HG03442 (cell line): Measurements from ENCODE around the gene VOPP1.
"Not testable (repeated sequence)": the region's sequence is repeated elsewhere in the genome, so short reads cannot be mapped to it uniquely, and the experiment has no call there.

Experiments used
- ATAC-seq: cut with Tn5 transposase; IDR thresholded peaks from one replicate; pipeline ENCODE4 v1.9.1; 2021; ENCODE audit warnings: mild to moderate bottlenecking, moderate library complexity; ENCODE audit not compliant: unreplicated experiment

Gene VOPP1

GRCh38 chr7:55514546-55515265 is 57.6 kb downstream of the VOPP1 start:
- no peak for ATAC-seq

- ATAC-seq: no peak
These were observed 58.4 kb downstream of the VOPP1 start for GRCh38 chr7:55513868-55514267.

- ATAC-seq: no peak
These were observed 59.6 kb downstream of the VOPP1 start for GRCh38 chr7:55512635-55513191.

- ATAC-seq: no peak
These were observed 61.7 kb downstream of the VOPP1 start for GRCh38 chr7:55510621-55511020.

- not testable (repeated sequence) for ATAC-seq
These were observed 62.1 kb downstream of the VOPP1 start for GRCh38 chr7:55510206-55510605.

- peak; percentile 16 for ATAC-seq
These were observed 63.0 kb downstream of the VOPP1 start for GRCh38 chr7:55509322-55509721.

GRCh38 chr7:55508221-55509011 is 63.9 kb downstream of the VOPP1 start:
- peak; percentile 65 for ATAC-seq

GRCh38 chr7:55507743-55508142 is 64.6 kb downstream of the VOPP1 start:
- ATAC-seq: no peak

- ATAC-seq: no peak
These were observed 67.2 kb downstream of the VOPP1 start for GRCh38 chr7:55504967-55505658.

- no peak for ATAC-seq
These were observed 68.0 kb downstream of the VOPP1 start for GRCh38 chr7:55504093-55504859.

- no peak for ATAC-seq
These were observed 69.4 kb downstream of the VOPP1 start for GRCh38 chr7:55502858-55503440.

- no peak for ATAC-seq
These were observed 70.0 kb downstream of the VOPP1 start for GRCh38 chr7:55502124-55502857.

GRCh38 chr7:55501611-55502010 is 70.7 kb downstream of the VOPP1 start:
- ATAC-seq: no peak

GRCh38 chr7:55500117-55500756 is 72.1 kb downstream of the VOPP1 start:
- ATAC-seq: no peak

GRCh38 chr7:55499591-55499990 is 72.7 kb downstream of the VOPP1 start:
- ATAC-seq: no peak

GRCh38 chr7:55498770-55499169 is 73.5 kb downstream of the VOPP1 start:
- no peak for ATAC-seq

- ATAC-seq: no peak
These were observed 74.2 kb downstream of the VOPP1 start for GRCh38 chr7:55498142-55498541.

GRCh38 chr7:55497521-55497920 is 74.8 kb downstream of the VOPP1 start:
- no peak for ATAC-seq

- no peak for ATAC-seq
These were observed 75.4 kb downstream of the VOPP1 start for GRCh38 chr7:55496906-55497305.
